ENCODE results near the gene ADIRF.
"Not testable (repeated sequence)": the region's sequence is repeated elsewhere in the genome, so short reads cannot be mapped to it uniquely, and the experiment has no call there.

Gene ADIRF

GRCh38 chr10:86961481-86962091 is 6.7 kb upstream of the ADIRF start:
- DNase-seq = no peak

- no peak for DNase-seq
Measured at GRCh38 chr10:86962136-86962980, 5.9 kb upstream of the ADIRF start.

GRCh38 chr10:86962981-86963310 is 5.3 kb upstream of the ADIRF start:
- DNase-seq = no peak

- DNase-seq = no peak
Measured at GRCh38 chr10:86963341-86963919, 4.9 kb upstream of the ADIRF start.

GRCh38 chr10:86964061-86964846 is 4.0 kb upstream of the ADIRF start:
- DNase-seq = no peak

- DNase-seq = no peak
Measured at GRCh38 chr10:86964847-86965190, 3.5 kb upstream of the ADIRF start.

GRCh38 chr10:86965986-86966654 is 2.2 kb upstream of the ADIRF start:
- no peak for DNase-seq

GRCh38 chr10:86967481-86967941 is 771 bp upstream of the ADIRF start:
- DNase-seq = no peak

GRCh38 chr10:86968994-86969355 is 693 bp downstream of the ADIRF start:
- no peak for DNase-seq

- DNase-seq = no peak
Measured at GRCh38 chr10:86969421-86970041, 1.2 kb downstream of the ADIRF start.

GRCh38 chr10:86970162-86970981 is 2.1 kb downstream of the ADIRF start:
- DNase-seq = no peak

GRCh38 chr10:86970982-86971231 is 2.6 kb downstream of the ADIRF start:
- DNase-seq = no peak

GRCh38 chr10:86971232-86971991 is 3.1 kb downstream of the ADIRF start:
- no peak for DNase-seq

- no peak for DNase-seq
Measured at GRCh38 chr10:86972613-86973380, 4.5 kb downstream of the ADIRF start.

- DNase-seq = no peak
Measured at GRCh38 chr10:86974484-86974883, 6.2 kb downstream of the ADIRF start.

- DNase-seq = no peak
Measured at GRCh38 chr10:86976362-86977056, 8.2 kb downstream of the ADIRF start.

- DNase-seq = not testable (repeated sequence)
Measured at GRCh38 chr10:86978457-86978856, 10.2 kb downstream of the ADIRF start.

GRCh38 chr10:86979296-86979818 is 11.1 kb downstream of the ADIRF start:
- no peak for DNase-seq

- DNase-seq = no peak
Measured at GRCh38 chr10:86979977-86980448, 11.7 kb downstream of the ADIRF start.

All from NCI-H446 (cell line).